GM23338 (cell line): Measurements from ENCODE around the gene KRTAP12-2. TPM values are rescaled to one million over a fixed set of nuclear protein-coding genes. Genes with fewer than 3 reads are reported as not detected.
A peak's percentile ranks its signal among the peaks of the same experiment; 100 is the strongest.

Source experiments
- ATAC-seq: fragments of 200-7000 bp; cut with Tn5 transposase; 3 replicates; pipeline ENCODE4 v1.9.1; 2020
- DNase-seq: peaks from one replicate; pipeline ENCODE4 v3.0.0-alpha.2; 2015; ENCODE audit warnings: low spot score
- H2AFZ ChIP-seq: fragments of 200-600 bp; sonication (generic); 2 replicates; pipeline ENCODE4 v1.8.0; 2016; ENCODE audit warnings: antibody characterized with exemption, mild to moderate bottlenecking, moderate library complexity
- H3F3A ChIP-seq: fragments of 200-600 bp; sonication (generic); replicated peaks from 2 replicates; pipeline ENCODE4 v1.8.0; 2017; ENCODE audit warnings: antibody characterized with exemption, mixed run types, low read depth
- H3K27ac ChIP-seq: fragments of 200-600 bp; sonication (generic); 2 replicates; pipeline ENCODE4 v1.6.1; 2016; ENCODE audit warnings: low read depth
- H3K27me3 ChIP-seq: fragments of 200-600 bp; sonication (generic); 2 replicates; pipeline ENCODE4 v1.8.0; 2016; ENCODE audit warnings: mild to moderate bottlenecking, mixed run types, moderate library complexity; ENCODE audit not compliant: insufficient read depth
- H3K36me3 ChIP-seq: fragments of 200-600 bp; sonication (generic); 2 replicates; pipeline ENCODE4 v1.8.0; 2016; ENCODE audit warnings: mild to moderate bottlenecking; ENCODE audit not compliant: insufficient read depth
- H3K4me1 ChIP-seq: fragments of 200-600 bp; sonication (generic); 2 replicates; pipeline ENCODE4 v1.8.0; 2016; ENCODE audit warnings: mild to moderate bottlenecking, moderate library complexity; ENCODE audit not compliant: insufficient read depth
- H3K4me2 ChIP-seq: fragments of 200-600 bp; sonication (generic); 2 replicates; pipeline ENCODE4 v1.7.1; 2017; ENCODE audit warnings: mixed run types
- H3K4me3 ChIP-seq: fragments of 200-600 bp; sonication (generic); 2 replicates; pipeline ENCODE4 v1.6.1; 2016; ENCODE audit warnings: mixed run types
- H3K79me2 ChIP-seq: fragments of 200-600 bp; sonication (generic); replicated peaks from 2 replicates; pipeline ENCODE4 v1.8.0; 2017; ENCODE audit warnings: mild to moderate bottlenecking; ENCODE audit not compliant: insufficient read depth
- H3K9me2 ChIP-seq: fragments of 200-600 bp; sonication (generic); 2 replicates; pipeline ENCODE4 v1.8.0; 2017; ENCODE audit not compliant: insufficient read depth
- H4K20me1 ChIP-seq: fragments of 200-600 bp; sonication (generic); replicated peaks from 2 replicates; pipeline ENCODE4 v1.8.0; 2017; ENCODE audit warnings: mild to moderate bottlenecking; ENCODE audit not compliant: insufficient read depth
- H3K27ac Mint-ChIP-seq: 2 replicates; pipeline ENCODE4 v1.8.0; 2020; ENCODE audit warnings: inconsistent platforms, mild to moderate bottlenecking, moderate library complexity, mixed read lengths
- H3K27me3 Mint-ChIP-seq: 3 replicates; pipeline ENCODE4 v1.8.0; 2022; ENCODE audit warnings: low read depth, mild to moderate bottlenecking, moderate library complexity, mixed read lengths, inconsistent platforms; ENCODE audit not compliant: insufficient read depth, poor library complexity
- H3K36me3 Mint-ChIP-seq: 3 replicates; pipeline ENCODE4 v1.8.0; 2021; ENCODE audit warnings: low read depth, mild to moderate bottlenecking, inconsistent platforms, moderate library complexity, mixed read lengths
- H3K4me1 Mint-ChIP-seq: 3 replicates; pipeline ENCODE4 v1.8.0; 2020; ENCODE audit warnings: mild to moderate bottlenecking, inconsistent platforms, mixed read lengths
- H3K4me3 Mint-ChIP-seq: 3 replicates; pipeline ENCODE4 v1.8.0; 2021; ENCODE audit warnings: moderate library complexity, mild to moderate bottlenecking, inconsistent platforms, mixed read lengths
- H3K9me3 Mint-ChIP-seq: 3 replicates; pipeline ENCODE4 v1.8.0; 2020; ENCODE audit warnings: moderate library complexity, mild to moderate bottlenecking, inconsistent platforms, mixed read lengths
- CREB1 ChIP-seq: fragments of 250-450 bp; sonication (Bioruptor Pico); IDR thresholded peaks from 2 replicates; pipeline ENCODE4 v1.5.0; 2020; ENCODE audit warnings: low read depth, mild to moderate bottlenecking, moderate library complexity
- CTCF ChIP-seq, 2 experiments: fragments of 200-600 bp in 1 of 2; sonication (generic) in 1 of 2; conservative IDR thresholded peaks; 2 replicates each; pipeline versions ENCODE4 v1.5.1 to v1.6.1; 2016 to 2017; ENCODE audit warnings: antibody characterized with exemption in 2 of 2, low read depth in 2 of 2, mild to moderate bottlenecking in 2 of 2, moderate library complexity in 1 of 2
- ETS1 ChIP-seq: IDR thresholded peaks from 2 replicates; pipeline ENCODE4 v1.6.1; 2016; ENCODE audit warnings: antibody characterized with exemption
- EZH2 ChIP-seq: fragments of 200-600 bp; sonication (generic); IDR thresholded peaks from one replicate; pipeline ENCODE4 v1.8.0; 2017; ENCODE audit warnings: antibody characterized with exemption, mild to moderate bottlenecking, low read depth; ENCODE audit not compliant: unreplicated experiment
- EZH2phosphoT487 ChIP-seq: fragments of 200-600 bp; sonication (generic); IDR thresholded peaks from one replicate; pipeline ENCODE4 v1.8.1; 2018; ENCODE audit warnings: antibody characterized with exemption; ENCODE audit not compliant: unreplicated experiment
- JUNB ChIP-seq: IDR thresholded peaks from one replicate; pipeline ENCODE4 v1.6.1; 2016; ENCODE audit warnings: antibody characterized with exemption; ENCODE audit not compliant: unreplicated experiment
- NANOG ChIP-seq: IDR thresholded peaks from 2 replicates; pipeline ENCODE4 v1.6.1; 2016; ENCODE audit warnings: antibody characterized with exemption, borderline replicate concordance
- POLR2AphosphoS5 ChIP-seq: IDR thresholded peaks from 2 replicates; pipeline ENCODE4 v1.6.1; 2016; ENCODE audit warnings: antibody characterized with exemption, low read depth
- REST ChIP-seq: IDR thresholded peaks from one replicate; pipeline ENCODE4 v1.6.1; 2018; ENCODE audit warnings: antibody characterized with exemption; ENCODE audit not compliant: unreplicated experiment
- STAT1 ChIP-seq: IDR thresholded peaks from one replicate; pipeline ENCODE4 v1.6.1; 2016; ENCODE audit warnings: antibody characterized with exemption; ENCODE audit not compliant: unreplicated experiment
- ZNF114 ChIP-seq: fragments of 250-450 bp; sonication (Bioruptor Pico); IDR thresholded peaks from 2 replicates; pipeline ENCODE4 v1.5.0; 2020; ENCODE audit warnings: mild to moderate bottlenecking, moderate library complexity
- ZNF331 ChIP-seq: fragments of 250-450 bp; sonication (Bioruptor Pico); IDR thresholded peaks from 2 replicates; pipeline ENCODE4 v1.5.0; 2020; ENCODE audit warnings: low read depth, mild to moderate bottlenecking, moderate library complexity
- ZNF462 ChIP-seq: fragments of 250-450 bp; sonication (Bioruptor Pico); IDR thresholded peaks from 2 replicates; pipeline ENCODE4 v1.5.0; 2020; ENCODE audit warnings: mild to moderate bottlenecking, moderate library complexity
- polyA plus RNA-seq: library from polyadenylated mRNA; unstranded; fragments of >200 nt; fragmentation: Nextera tagmentation; extraction: Ambion mirVana; gene quantifications from 2 replicates; pipeline ENCODE4 v1.2.1, GENCODE V29; 2016
- total RNA-seq: library from RNA; depleted of rRNA; stranded (reverse); fragments of >200 nt; shearing (Covaris generic); gene quantifications from 2 replicates; pipeline ENCODE4 v1.2.3, GENCODE V29; 2014

The KRTAP12-2 gene
- total and polyA plus RNA-seq, 2 experiments from 2014 or later, result not detected

- Histone ChIP-seq H3K79me2 (no peaks in the 10 kb centered on the region), H3K4me1 (peaks cover 57% of the 10 kb centered on the region), H3K9me2 (no peaks in the 10 kb centered on the region), H3K27me3 (peaks cover 94% of the 10 kb centered on the region), H3K27ac (no peak overlapping the region), H3K36me3 (no peaks in the 10 kb centered on the region), H3K4me3 (peak overlapping the region; percentile 71), H3K4me2 (peak overlapping the region; percentile 95), H2AFZ (peak overlapping the region; percentile 66; the same call in 1 of the 2 replicates), H4K20me1 (no peaks in the 10 kb centered on the region), H3F3A (peaks cover 29% of the 10 kb centered on the region)
- Mint-ChIP-seq H3K36me3 (no peaks in the 10 kb centered on the region), H3K4me3 (peak overlapping the region; percentile 67), H3K27ac (no peak overlapping the region), H3K4me1 (peaks cover 60% of the 10 kb centered on the region), H3K27me3 (peaks cover 84% of the 10 kb centered on the region), H3K9me3 (no peaks in the 10 kb centered on the region)
- ATAC-seq (peak; percentile 14), DNase-seq (peak; percentile 84)
- TF ChIP-seq ETS1 (no peak), ZNF114 (no peak), NANOG (no peak), POLR2AphosphoS5 (no peak), EZH2 (no peak), EZH2phosphoT487 (no peak), CREB1 (CRISPR knock-in tag) (no peak), REST (no peak), JUNB (no peak), ZNF462 (CRISPR knock-in tag) (no peak), ZNF331 (CRISPR knock-in tag) (no peak), CTCF (conservative IDR thresholded peaks at IDR 0.05; ENCODE audit: low read depth in 2 of 2) (no peak), STAT1 (no peak)
Measured at GRCh38 chr21:44710756-44711326, 44.1 kb upstream of the KRTAP12-2 start.
